IMR-90 (cell line): ENCODE results near the gene IL17REL. TPM values are rescaled to one million over a fixed set of nuclear protein-coding genes. Genes with fewer than 3 reads are reported as not detected.

ENCODE experiments used
- ATAC-seq: fragments of 200-7000 bp; cut with Tn5 transposase; 2 replicates; pipeline ENCODE4 v1.9.1; 2020; ENCODE audit warnings: low read depth, mild to moderate bottlenecking, moderate library complexity
- BruUV-seq: library from RNA; stranded (reverse); fragments of 400-500 nt; replicated peaks from 2 replicates; lab custom pipeline; 2021; lab: Mats Ljungman, UMichigan
- CTCF ChIA-PET: fragments of 300-600 bp; formaldehyde crosslinking; extraction: SDS; loops from one replicate; lab custom pipeline; 2021; ENCODE audit warnings: antibody characterized with exemption; lab: Yijun Ruan, JAX
- POLR2A ChIA-PET: fragments of 300-600 bp; sonication (Branson Sonifier 250); formaldehyde crosslinking; loops from one replicate; lab custom pipeline; 2022; ENCODE audit warnings: antibody characterized with exemption; ENCODE audit not compliant: unreplicated experiment; lab: Charles Lee
- DNase-seq: peaks from one replicate; pipeline ENCODE4 v3.0.0; 2013
- H2AFZ ChIP-seq: replicated peaks from 2 replicates; pipeline ENCODE3; 2013; ENCODE audit warnings: low read length, mild to moderate bottlenecking; ENCODE audit not compliant: poor library complexity
- H2AK5ac ChIP-seq: 2 replicates; pipeline ENCODE4 v1.6.1; 2013; ENCODE audit warnings: low read depth, low read length, inconsistent platforms
- H2AK9ac ChIP-seq: replicated peaks from 2 replicates; pipeline ENCODE3; 2013; ENCODE audit warnings: mild to moderate bottlenecking, low read depth, low read length, moderate library complexity; ENCODE audit not compliant: poor library complexity
- H2BK120ac ChIP-seq: 2 replicates; pipeline ENCODE4 v1.6.1; 2013; ENCODE audit warnings: low read depth, low read length, inconsistent platforms
- H2BK15ac ChIP-seq: 3 replicates; pipeline ENCODE4 v1.6.1; 2013; ENCODE audit warnings: low read depth, low read length, inconsistent platforms
- H2BK20ac ChIP-seq: 2 replicates; pipeline ENCODE4 v1.6.1; 2013; ENCODE audit warnings: low read depth, mild to moderate bottlenecking, inconsistent platforms, low read length, moderate library complexity
- H2BK5ac ChIP-seq: 2 replicates; pipeline ENCODE4 v1.6.1; 2013; ENCODE audit warnings: mild to moderate bottlenecking, low read depth, low read length, inconsistent platforms; ENCODE audit not compliant: poor library complexity, severe bottlenecking
- H3K14ac ChIP-seq: replicated peaks from 2 replicates; pipeline ENCODE4 v1.6.1; 2013; ENCODE audit warnings: low read depth, low read length, inconsistent platforms
- H3K18ac ChIP-seq: 2 replicates; pipeline ENCODE4 v1.6.1; 2013; ENCODE audit warnings: low read depth, low read length, control low read depth
- H3K23ac ChIP-seq: 2 replicates; pipeline ENCODE4 v1.6.1; 2013; ENCODE audit warnings: low read depth, low read length, inconsistent platforms
- H3K27ac ChIP-seq: 2 replicates; pipeline ENCODE4 v1.5.1; 2013; ENCODE audit warnings: mild to moderate bottlenecking, control low read depth, low read length; ENCODE audit not compliant: insufficient read depth
- H3K27me3 ChIP-seq: 2 replicates; pipeline ENCODE4 v1.6.1; 2013; ENCODE audit warnings: low read length; ENCODE audit not compliant: control insufficient read depth, insufficient read depth
- H3K36me3 ChIP-seq: 2 replicates; pipeline ENCODE4 v1.6.1; 2013; ENCODE audit warnings: low read length, mixed read lengths; ENCODE audit not compliant: control insufficient read depth, insufficient read depth
- H3K4ac ChIP-seq: 2 replicates; pipeline ENCODE4 v1.6.1; 2013; ENCODE audit warnings: low read depth, low read length, inconsistent platforms
- H3K4me1 ChIP-seq: 2 replicates; pipeline ENCODE4 v1.6.1; 2013; ENCODE audit warnings: low read length, mixed read lengths; ENCODE audit not compliant: control insufficient read depth, insufficient read depth
- H3K4me2 ChIP-seq: 2 replicates; pipeline ENCODE4 v1.6.1; 2013; ENCODE audit warnings: low read depth, mild to moderate bottlenecking, control low read depth, low read length, moderate library complexity
- H3K4me3 ChIP-seq: 2 replicates; pipeline ENCODE4 v1.5.1; 2013; ENCODE audit warnings: low read depth, mild to moderate bottlenecking, control low read depth, low read length, moderate library complexity; ENCODE audit not compliant: insufficient read depth
- H3K56ac ChIP-seq: 2 replicates; pipeline ENCODE4 v1.6.1; 2013; ENCODE audit warnings: low read length, inconsistent platforms; ENCODE audit not compliant: insufficient read depth; ENCODE audit errors: extremely low read depth
- H3K79me1 ChIP-seq, 2 experiments: 2 replicates each; pipeline ENCODE4 v1.6.1; 2013; ENCODE audit warnings: low read length in 2 of 2, inconsistent platforms in 1 of 2, low read depth in 1 of 2
- H3K9ac ChIP-seq: 2 replicates; pipeline ENCODE4 v1.6.1; 2013; ENCODE audit warnings: low read depth, low read length, control low read depth
- H3K9me1 ChIP-seq: 2 replicates; pipeline ENCODE4 v1.6.1; 2013; ENCODE audit warnings: low read length, inconsistent platforms; ENCODE audit not compliant: insufficient read depth
- H3K9me3 ChIP-seq: 2 replicates; pipeline ENCODE4 v1.6.1; 2013; ENCODE audit warnings: low read length; ENCODE audit not compliant: control insufficient read depth, insufficient read depth
- H4K20me1 ChIP-seq: 2 replicates; pipeline ENCODE4 v1.6.1; 2013; ENCODE audit warnings: low read length, inconsistent platforms; ENCODE audit not compliant: insufficient read depth
- H4K5ac ChIP-seq: 2 replicates; pipeline ENCODE4 v1.6.1; 2013; ENCODE audit warnings: mild to moderate bottlenecking, low read depth, low read length, control low read depth
- H4K8ac ChIP-seq, 2 experiments: 2 replicates each; pipeline ENCODE4 v1.6.1; 2013; ENCODE audit warnings: low read depth in 2 of 2, low read length in 2 of 2, control low read depth in 1 of 2, inconsistent platforms in 1 of 2
- H4K91ac ChIP-seq: 2 replicates; pipeline ENCODE4 v1.6.1; 2013; ENCODE audit warnings: low read depth, low read length, inconsistent platforms; ENCODE audit not compliant: insufficient read depth
- CEBPB ChIP-seq: IDR thresholded peaks from 2 replicates; pipeline ENCODE4 v1.6.1; 2012; ENCODE audit warnings: low read depth, low read length, improper control_type of control experiment
- MAZ ChIP-seq: IDR thresholded peaks from 2 replicates; pipeline ENCODE4 v1.6.1; 2012; ENCODE audit warnings: low read depth, mild to moderate bottlenecking, low read length, improper control_type of control experiment, moderate library complexity, borderline replicate concordance
- MXI1 ChIP-seq: IDR thresholded peaks from 2 replicates; pipeline ENCODE4 v1.6.1; 2012; ENCODE audit warnings: low read depth, mild to moderate bottlenecking, low read length, moderate library complexity, borderline replicate concordance
- NFE2L2 ChIP-seq: fragments of 150-350 bp; IDR thresholded peaks from 2 replicates; pipeline ENCODE4 v1.6.1; 2016; ENCODE audit warnings: low read depth, mild to moderate bottlenecking, low read length
- POLR2A ChIP-seq: IDR thresholded peaks from 2 replicates; pipeline ENCODE4 v1.6.1; 2012; ENCODE audit warnings: mild to moderate bottlenecking, low read depth, low read length
- WGBS, 2 experiments: methylation state at CpG; one replicate each; pipeline versions ENCODE4 v1.1.5 to v1.1.7; 2013; ENCODE audit warnings: missing lambda C conversion rate in 2 of 2; ENCODE audit not compliant: insufficient read length in 1 of 2; ENCODE audit errors: extremely low coverage in 2 of 2; 5-methylcytosine and 5-hydroxymethylcytosine counted together
- dilution Hi-C: fragments of 300-500 bp; cut with HindIII; formaldehyde crosslinking; loops from one replicate; pipeline ENCODE4 v1.14.3; 2018; ENCODE audit warnings: low sequenced_read_pairs; ENCODE audit not compliant: unreplicated experiment
- in situ Hi-C: fragments of 300-500 bp; cut with MboI; formaldehyde crosslinking; loops from 3 replicates; pipeline ENCODE4 v1.14.3; 2019; ENCODE audit warnings: low sequenced_read_pairs, inconsistent platforms, mixed read lengths
- intact Hi-C: fragments of 100-400 bp; cut with micrococcal nuclease; formaldehyde crosslinking; loops from 2 replicates; pipeline ENCODE4 v1.10.0; 2022
- polyA plus RNA-seq, 3 experiments: library from polyadenylated mRNA; depleted of rRNA; stranded (reverse); fragments of >200 nt; gene quantifications; 2 replicates each; pipeline ENCODE4 v1.2.3, GENCODE V29; 2012; ENCODE audit warnings: low replicate concordance in 1 of 3
- total RNA-seq: library from RNA; depleted of rRNA; stranded (reverse); fragments of >200 nt; gene quantifications from 2 replicates; pipeline ENCODE4 v1.2.3, GENCODE V29; 2012

Gene IL17REL
- total and polyA plus RNA-seq, 2 of the 4 experiments (the other 2 are of a cell fraction) = not detected

DNA sequence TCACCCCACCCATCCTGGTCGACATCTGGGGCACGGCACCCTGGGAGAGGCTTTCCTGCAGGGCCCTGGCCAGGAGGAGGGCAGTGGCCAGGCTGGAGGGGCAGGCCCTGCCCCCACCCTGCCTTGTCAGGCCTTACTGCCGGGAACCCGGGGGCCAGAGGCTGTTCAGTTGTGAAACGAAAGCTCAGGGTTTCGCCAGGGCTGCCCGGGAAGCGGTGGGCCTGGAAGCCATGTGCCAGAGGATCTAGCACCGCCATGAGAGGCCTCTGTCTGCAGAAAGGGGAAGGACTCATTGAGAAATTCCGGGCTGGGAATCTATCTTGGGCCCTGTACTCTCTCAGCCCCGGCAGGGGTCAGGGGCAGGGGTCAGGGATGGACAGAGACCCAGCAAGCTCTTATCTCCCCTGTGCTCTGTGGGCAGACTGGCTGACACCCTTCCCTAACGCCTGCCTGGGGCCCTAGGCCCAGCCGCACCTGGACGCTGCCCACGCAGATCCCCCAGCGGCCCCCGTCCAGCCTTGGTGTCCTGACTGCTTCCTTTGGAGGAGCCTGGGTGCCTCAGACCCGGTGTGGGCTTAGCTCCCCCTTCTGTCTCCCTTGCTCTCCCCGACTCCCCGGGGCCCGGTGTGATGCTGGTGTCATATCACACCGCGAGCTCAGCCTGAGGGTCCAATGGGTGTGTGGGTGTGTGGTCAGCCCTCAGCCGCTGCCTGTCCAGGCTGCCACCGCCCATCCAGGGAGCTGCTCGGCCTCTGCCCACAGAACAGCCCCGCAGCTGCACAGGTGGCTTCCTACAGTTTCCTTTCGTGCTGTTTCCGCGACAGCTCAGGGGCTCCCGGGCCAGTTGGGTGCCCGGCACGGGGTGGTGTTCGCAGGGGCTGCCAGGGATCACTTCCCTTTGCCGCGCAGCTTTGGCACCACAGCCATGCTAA is 45.5 kb downstream of the IL17REL start:
- dilution Hi-C loops = no loop called here
- Histone ChIP-seq H3K14ac (peak overlapping the region; percentile 10; the same call in 1 of the 2 replicates), H3K36me3 (peaks cover 26% of the 10 kb centered on the region), H3K9me1 (peaks cover 7% of the 10 kb centered on the region), H2AK9ac (peak overlapping the region; percentile 78), H4K8ac (peak overlapping the region; percentile 50 to 58; a peak in 2 of 4 replicates), H3K23ac (no peak overlapping the region), H3K4me2 (peak overlapping the region; percentile 11; the same call in 1 of the 2 replicates), H2BK120ac (peak overlapping the region; percentile 47), H3K56ac (no peak overlapping the region), H2AK5ac (peak overlapping the region; percentile 68; the same call in 1 of the 2 replicates), H3K9me3 (no peaks in the 10 kb centered on the region), H3K9ac (peak overlapping the region; percentile 18; the same call in 1 of the 2 replicates), H2BK15ac (no peak overlapping the region), H2AFZ (peak overlapping the region; percentile 82), H4K20me1 (peaks cover 25% of the 10 kb centered on the region), H3K4ac (peak overlapping the region; percentile 64; the same call in 1 of the 2 replicates), H3K4me3 (no peak overlapping the region), H3K79me1 (peaks cover 15 to 52% of the 10 kb centered on the region in 2 experiments), H3K27me3 (no peaks in the 10 kb centered on the region), H3K18ac (peak overlapping the region; percentile 1; the same call in 1 of the 2 replicates), H2BK5ac (peak overlapping the region; percentile 22), H4K5ac (no peak overlapping the region; the same call in 1 of the 2 replicates), H3K4me1 (peaks cover 43% of the 10 kb centered on the region), H4K91ac (peak overlapping the region; percentile 49), H3K27ac (peak overlapping the region; percentile 26), H2BK20ac (no peak overlapping the region)
- 48% methylated on average over 22 of the region's 36 CpGs; no CpG with 5 or more reads in 1 of the 2 experiments for WGBS, 2 experiments
- BruUV-seq = no TSS peak
- ChIA-PET POLR2A (no interaction called here), CTCF (no interaction called here)
- ATAC-seq = no peak
- TF ChIP-seq MAZ = peak; percentile 25; the same call in 1 of the 2 replicates
- peak; percentile 55; the same call in 1 of the 2 replicates for TF ChIP-seq MXI1
- no peak for TF ChIP-seq NFE2L2
- TF ChIP-seq POLR2A = 0 out of 2 replicates have a peak, but pooled peaks have one; percentile 21
- peak; percentile 53 for TF ChIP-seq CEBPB
- in situ Hi-C loops = no loop called here
- DNase-seq = no peak
- intact Hi-C loops = no loop called here
